PC-9 (cell line): ENCODE measurements around the gene EME1.

Source experiments
- EZH2 ChIP-seq: fragments of 200-600 bp; sonication (generic); IDR thresholded peaks from 2 replicates; pipeline ENCODE4 v1.8.0; 2017; ENCODE audit warnings: antibody characterized with exemption, low read depth
- TF ChIP-seq, protein P1 (sequence below): fragments of 200-600 bp; sonication (generic); conservative IDR thresholded peaks from 2 replicates; pipeline ENCODE4 v1.6.1; 2017; ENCODE audit warnings: mixed run types, antibody characterized with exemption, mild to moderate bottlenecking, moderate library complexity

DNA sequence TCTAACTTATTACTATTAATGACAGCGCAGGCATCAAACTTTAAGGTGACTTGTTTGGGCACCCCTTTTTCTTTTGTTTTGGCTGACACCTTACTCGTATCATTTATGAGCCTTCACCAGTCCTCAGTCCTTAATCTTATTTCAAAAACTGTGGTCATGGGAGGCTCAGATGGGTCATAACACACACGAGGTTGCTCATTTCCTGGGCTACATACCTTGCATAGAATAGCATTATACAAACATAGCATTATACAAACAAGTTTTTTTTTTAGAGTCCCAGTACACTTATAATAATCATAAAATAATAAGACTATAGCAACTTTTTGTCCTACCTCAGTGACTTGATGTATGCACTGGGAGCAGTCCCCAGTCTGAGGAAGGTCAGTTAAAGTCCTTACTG lies 41.8 kb downstream of the EME1 start:
- TF ChIP-seq, protein P1, sequence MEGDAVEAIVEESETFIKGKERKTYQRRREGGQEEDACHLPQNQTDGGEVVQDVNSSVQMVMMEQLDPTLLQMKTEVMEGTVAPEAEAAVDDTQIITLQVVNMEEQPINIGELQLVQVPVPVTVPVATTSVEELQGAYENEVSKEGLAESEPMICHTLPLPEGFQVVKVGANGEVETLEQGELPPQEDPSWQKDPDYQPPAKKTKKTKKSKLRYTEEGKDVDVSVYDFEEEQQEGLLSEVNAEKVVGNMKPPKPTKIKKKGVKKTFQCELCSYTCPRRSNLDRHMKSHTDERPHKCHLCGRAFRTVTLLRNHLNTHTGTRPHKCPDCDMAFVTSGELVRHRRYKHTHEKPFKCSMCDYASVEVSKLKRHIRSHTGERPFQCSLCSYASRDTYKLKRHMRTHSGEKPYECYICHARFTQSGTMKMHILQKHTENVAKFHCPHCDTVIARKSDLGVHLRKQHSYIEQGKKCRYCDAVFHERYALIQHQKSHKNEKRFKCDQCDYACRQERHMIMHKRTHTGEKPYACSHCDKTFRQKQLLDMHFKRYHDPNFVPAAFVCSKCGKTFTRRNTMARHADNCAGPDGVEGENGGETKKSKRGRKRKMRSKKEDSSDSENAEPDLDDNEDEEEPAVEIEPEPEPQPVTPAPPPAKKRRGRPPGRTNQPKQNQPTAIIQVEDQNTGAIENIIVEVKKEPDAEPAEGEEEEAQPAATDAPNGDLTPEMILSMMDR = no peak
- no peak for TF ChIP-seq EZH2
